GM23338 (cell line): ENCODE results near the gene METTL26.

Experiments
- CREB1 ChIP-seq: fragments of 250-450 bp; sonication (Bioruptor Pico); IDR thresholded peaks from 2 replicates; pipeline ENCODE4 v1.5.0; 2020; ENCODE audit warnings: low read depth, mild to moderate bottlenecking, moderate library complexity
- EZH2 ChIP-seq: fragments of 200-600 bp; sonication (generic); IDR thresholded peaks from one replicate; pipeline ENCODE4 v1.8.0; 2017; ENCODE audit warnings: antibody characterized with exemption, mild to moderate bottlenecking, low read depth; ENCODE audit not compliant: unreplicated experiment
- EZH2phosphoT487 ChIP-seq: fragments of 200-600 bp; sonication (generic); IDR thresholded peaks from one replicate; pipeline ENCODE4 v1.8.1; 2018; ENCODE audit warnings: antibody characterized with exemption; ENCODE audit not compliant: unreplicated experiment
- JUNB ChIP-seq: IDR thresholded peaks from one replicate; pipeline ENCODE4 v1.6.1; 2016; ENCODE audit warnings: antibody characterized with exemption; ENCODE audit not compliant: unreplicated experiment
- NANOG ChIP-seq: IDR thresholded peaks from 2 replicates; pipeline ENCODE4 v1.6.1; 2016; ENCODE audit warnings: antibody characterized with exemption, borderline replicate concordance
- POLR2AphosphoS5 ChIP-seq: IDR thresholded peaks from 2 replicates; pipeline ENCODE4 v1.6.1; 2016; ENCODE audit warnings: antibody characterized with exemption, low read depth
- TF ChIP-seq, protein P1 (sequence below), 2 experiments: fragments of 200-600 bp in 1 of 2; sonication (generic) in 1 of 2; conservative IDR thresholded peaks; 2 replicates each; pipeline versions ENCODE4 v1.5.1 to v1.6.1; 2016 to 2017; ENCODE audit warnings: antibody characterized with exemption in 2 of 2, low read depth in 2 of 2, mild to moderate bottlenecking in 2 of 2, moderate library complexity in 1 of 2
- TF ChIP-seq, protein P2 (sequence below): IDR thresholded peaks from 2 replicates; pipeline ENCODE4 v1.6.1; 2016; ENCODE audit warnings: antibody characterized with exemption
- TF ChIP-seq, protein P3 (sequence below): IDR thresholded peaks from one replicate; pipeline ENCODE4 v1.6.1; 2018; ENCODE audit warnings: antibody characterized with exemption; ENCODE audit not compliant: unreplicated experiment

- TF ChIP-seq, protein P1, sequence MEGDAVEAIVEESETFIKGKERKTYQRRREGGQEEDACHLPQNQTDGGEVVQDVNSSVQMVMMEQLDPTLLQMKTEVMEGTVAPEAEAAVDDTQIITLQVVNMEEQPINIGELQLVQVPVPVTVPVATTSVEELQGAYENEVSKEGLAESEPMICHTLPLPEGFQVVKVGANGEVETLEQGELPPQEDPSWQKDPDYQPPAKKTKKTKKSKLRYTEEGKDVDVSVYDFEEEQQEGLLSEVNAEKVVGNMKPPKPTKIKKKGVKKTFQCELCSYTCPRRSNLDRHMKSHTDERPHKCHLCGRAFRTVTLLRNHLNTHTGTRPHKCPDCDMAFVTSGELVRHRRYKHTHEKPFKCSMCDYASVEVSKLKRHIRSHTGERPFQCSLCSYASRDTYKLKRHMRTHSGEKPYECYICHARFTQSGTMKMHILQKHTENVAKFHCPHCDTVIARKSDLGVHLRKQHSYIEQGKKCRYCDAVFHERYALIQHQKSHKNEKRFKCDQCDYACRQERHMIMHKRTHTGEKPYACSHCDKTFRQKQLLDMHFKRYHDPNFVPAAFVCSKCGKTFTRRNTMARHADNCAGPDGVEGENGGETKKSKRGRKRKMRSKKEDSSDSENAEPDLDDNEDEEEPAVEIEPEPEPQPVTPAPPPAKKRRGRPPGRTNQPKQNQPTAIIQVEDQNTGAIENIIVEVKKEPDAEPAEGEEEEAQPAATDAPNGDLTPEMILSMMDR (conservative IDR thresholded peaks at IDR 0.05; ENCODE audit: low read depth in 2 of 2), result no peak
- no peak for TF ChIP-seq POLR2AphosphoS5
- TF ChIP-seq EZH2, result no peak
- TF ChIP-seq, protein P2, sequence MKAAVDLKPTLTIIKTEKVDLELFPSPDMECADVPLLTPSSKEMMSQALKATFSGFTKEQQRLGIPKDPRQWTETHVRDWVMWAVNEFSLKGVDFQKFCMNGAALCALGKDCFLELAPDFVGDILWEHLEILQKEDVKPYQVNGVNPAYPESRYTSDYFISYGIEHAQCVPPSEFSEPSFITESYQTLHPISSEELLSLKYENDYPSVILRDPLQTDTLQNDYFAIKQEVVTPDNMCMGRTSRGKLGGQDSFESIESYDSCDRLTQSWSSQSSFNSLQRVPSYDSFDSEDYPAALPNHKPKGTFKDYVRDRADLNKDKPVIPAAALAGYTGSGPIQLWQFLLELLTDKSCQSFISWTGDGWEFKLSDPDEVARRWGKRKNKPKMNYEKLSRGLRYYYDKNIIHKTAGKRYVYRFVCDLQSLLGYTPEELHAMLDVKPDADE, result no peak
- TF ChIP-seq JUNB, result no peak
- no peak for TF ChIP-seq EZH2phosphoT487
- no peak for TF ChIP-seq CREB1 (CRISPR knock-in tag)
- TF ChIP-seq, protein P3, sequence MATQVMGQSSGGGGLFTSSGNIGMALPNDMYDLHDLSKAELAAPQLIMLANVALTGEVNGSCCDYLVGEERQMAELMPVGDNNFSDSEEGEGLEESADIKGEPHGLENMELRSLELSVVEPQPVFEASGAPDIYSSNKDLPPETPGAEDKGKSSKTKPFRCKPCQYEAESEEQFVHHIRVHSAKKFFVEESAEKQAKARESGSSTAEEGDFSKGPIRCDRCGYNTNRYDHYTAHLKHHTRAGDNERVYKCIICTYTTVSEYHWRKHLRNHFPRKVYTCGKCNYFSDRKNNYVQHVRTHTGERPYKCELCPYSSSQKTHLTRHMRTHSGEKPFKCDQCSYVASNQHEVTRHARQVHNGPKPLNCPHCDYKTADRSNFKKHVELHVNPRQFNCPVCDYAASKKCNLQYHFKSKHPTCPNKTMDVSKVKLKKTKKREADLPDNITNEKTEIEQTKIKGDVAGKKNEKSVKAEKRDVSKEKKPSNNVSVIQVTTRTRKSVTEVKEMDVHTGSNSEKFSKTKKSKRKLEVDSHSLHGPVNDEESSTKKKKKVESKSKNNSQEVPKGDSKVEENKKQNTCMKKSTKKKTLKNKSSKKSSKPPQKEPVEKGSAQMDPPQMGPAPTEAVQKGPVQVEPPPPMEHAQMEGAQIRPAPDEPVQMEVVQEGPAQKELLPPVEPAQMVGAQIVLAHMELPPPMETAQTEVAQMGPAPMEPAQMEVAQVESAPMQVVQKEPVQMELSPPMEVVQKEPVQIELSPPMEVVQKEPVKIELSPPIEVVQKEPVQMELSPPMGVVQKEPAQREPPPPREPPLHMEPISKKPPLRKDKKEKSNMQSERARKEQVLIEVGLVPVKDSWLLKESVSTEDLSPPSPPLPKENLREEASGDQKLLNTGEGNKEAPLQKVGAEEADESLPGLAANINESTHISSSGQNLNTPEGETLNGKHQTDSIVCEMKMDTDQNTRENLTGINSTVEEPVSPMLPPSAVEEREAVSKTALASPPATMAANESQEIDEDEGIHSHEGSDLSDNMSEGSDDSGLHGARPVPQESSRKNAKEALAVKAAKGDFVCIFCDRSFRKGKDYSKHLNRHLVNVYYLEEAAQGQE, result no peak
- TF ChIP-seq NANOG, result no peak
Measured at GRCh38 chr16:590188-590814, 45.8 kb downstream of the METTL26 start.
